ENCODE results near the gene IFITM10. TPM values are rescaled to one million over a fixed set of nuclear protein-coding genes. Genes with fewer than 3 reads are reported as not detected.

The IFITM10 gene
- total and polyA plus RNA-seq, 9 of the 15 experiments (the other 6 are each of a cell fraction or from before 2014, with no cell fraction given), result 0.08 to 0.13 (median 0.09) TPM; not detected in 6

DNA sequence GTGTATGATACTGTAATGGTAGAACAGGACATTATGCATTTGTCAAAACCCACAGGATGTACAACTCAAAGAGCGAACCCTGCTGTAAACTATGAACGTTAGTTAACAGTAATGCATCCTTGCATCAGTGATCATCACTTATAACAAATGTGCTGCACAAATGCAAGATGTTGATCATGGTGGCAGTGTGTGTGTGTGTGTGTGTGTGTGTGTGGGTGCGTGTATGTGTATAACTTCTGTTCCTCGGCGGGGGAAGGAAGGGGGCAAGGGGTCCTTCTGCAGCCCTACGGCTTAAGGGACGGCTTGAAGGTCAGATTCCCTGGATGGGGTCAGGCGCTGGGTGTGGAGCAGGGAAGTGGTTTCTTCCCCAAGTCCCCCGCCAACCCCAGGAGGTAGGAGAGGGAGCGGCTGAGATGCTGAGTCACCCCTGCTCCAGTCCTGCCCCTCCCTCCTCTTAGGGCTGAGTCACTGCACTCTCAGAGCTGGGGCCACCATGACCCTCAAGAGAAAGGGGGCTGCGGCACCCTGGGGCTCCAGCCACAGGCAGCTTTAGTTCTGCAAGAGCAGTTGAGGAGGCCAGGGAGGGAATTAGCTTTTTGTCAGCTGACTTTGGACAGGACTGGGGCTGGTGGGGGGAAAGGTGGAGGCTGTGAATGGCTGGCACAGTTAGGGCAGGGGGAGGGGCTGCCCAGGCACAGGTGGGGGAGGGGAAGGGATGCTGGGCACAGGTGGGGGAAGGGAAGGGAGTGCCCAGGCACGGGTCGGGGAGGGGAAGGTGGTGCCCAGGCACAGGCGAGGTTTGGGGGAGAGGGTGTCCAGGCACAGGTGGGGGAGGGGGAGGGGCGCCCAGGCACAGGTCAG lies 22.1 kb upstream of the IFITM10 start (continued):
- TF ChIP-seq KAT2B (IDR thresholded peaks at IDR 0.05; ENCODE audit: low read depth, low read length) (no peak), ZNF76 (CRISPR knock-in tag; IDR thresholded peaks at IDR 0.05; ENCODE audit: borderline replicate concordance) (no peak), ZNF121 (CRISPR knock-in tag; conservative IDR thresholded peaks at IDR 0.05) (no peak), MCM5 (IDR thresholded peaks at IDR 0.05; ENCODE audit: low read depth) (no peak), ZNF717 (CRISPR knock-in tag; IDR thresholded peaks at IDR 0.05) (no peak), MED1 (CRISPR knock-in tag; IDR thresholded peaks at IDR 0.05; ENCODE audit: borderline replicate concordance) (no peak), SPI1 (IDR thresholded peaks at IDR 0.05; ENCODE audit: borderline replicate concordance, low read depth, low read length) (peak; percentile 72), CBX2 (IDR thresholded peaks at IDR 0.05; ENCODE audit: insufficient read depth, low read length, poor library complexity, severe bottlenecking) (no peak), SRSF9 (IDR thresholded peaks at IDR 0.05; ENCODE audit: borderline replicate concordance, low read depth, low read length) (no peak), PHF8 (IDR thresholded peaks at IDR 0.05; ENCODE audit: borderline replicate concordance, low read length) (peak; percentile 33; the same call in 1 of the 2 replicates), NR4A1 (CRISPR knock-in tag; IDR thresholded peaks at IDR 0.05) (no peak), NR4A1 (tag; IDR thresholded peaks at IDR 0.05) (no peak), ZNF324 (CRISPR knock-in tag; IDR thresholded peaks at IDR 0.05) (no peak), HMG20A (CRISPR knock-in tag; conservative IDR thresholded peaks at IDR 0.05) (no peak), ZNF589 (CRISPR knock-in tag; IDR thresholded peaks at IDR 0.05; ENCODE audit: low read depth) (no peak), HDAC2 (IDR thresholded peaks at IDR 0.05) (peak; percentile 90; the same call in 1 of the 2 replicates)
- TF ChIP-seq, protein P1, sequence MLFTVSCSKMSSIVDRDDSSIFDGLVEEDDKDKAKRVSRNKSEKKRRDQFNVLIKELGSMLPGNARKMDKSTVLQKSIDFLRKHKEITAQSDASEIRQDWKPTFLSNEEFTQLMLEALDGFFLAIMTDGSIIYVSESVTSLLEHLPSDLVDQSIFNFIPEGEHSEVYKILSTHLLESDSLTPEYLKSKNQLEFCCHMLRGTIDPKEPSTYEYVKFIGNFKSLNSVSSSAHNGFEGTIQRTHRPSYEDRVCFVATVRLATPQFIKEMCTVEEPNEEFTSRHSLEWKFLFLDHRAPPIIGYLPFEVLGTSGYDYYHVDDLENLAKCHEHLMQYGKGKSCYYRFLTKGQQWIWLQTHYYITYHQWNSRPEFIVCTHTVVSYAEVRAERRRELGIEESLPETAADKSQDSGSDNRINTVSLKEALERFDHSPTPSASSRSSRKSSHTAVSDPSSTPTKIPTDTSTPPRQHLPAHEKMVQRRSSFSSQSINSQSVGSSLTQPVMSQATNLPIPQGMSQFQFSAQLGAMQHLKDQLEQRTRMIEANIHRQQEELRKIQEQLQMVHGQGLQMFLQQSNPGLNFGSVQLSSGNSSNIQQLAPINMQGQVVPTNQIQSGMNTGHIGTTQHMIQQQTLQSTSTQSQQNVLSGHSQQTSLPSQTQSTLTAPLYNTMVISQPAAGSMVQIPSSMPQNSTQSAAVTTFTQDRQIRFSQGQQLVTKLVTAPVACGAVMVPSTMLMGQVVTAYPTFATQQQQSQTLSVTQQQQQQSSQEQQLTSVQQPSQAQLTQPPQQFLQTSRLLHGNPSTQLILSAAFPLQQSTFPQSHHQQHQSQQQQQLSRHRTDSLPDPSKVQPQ (CRISPR knock-in tag; IDR thresholded peaks at IDR 0.05; ENCODE audit: borderline replicate concordance), result no peak
- TF ChIP-seq, protein P2, sequence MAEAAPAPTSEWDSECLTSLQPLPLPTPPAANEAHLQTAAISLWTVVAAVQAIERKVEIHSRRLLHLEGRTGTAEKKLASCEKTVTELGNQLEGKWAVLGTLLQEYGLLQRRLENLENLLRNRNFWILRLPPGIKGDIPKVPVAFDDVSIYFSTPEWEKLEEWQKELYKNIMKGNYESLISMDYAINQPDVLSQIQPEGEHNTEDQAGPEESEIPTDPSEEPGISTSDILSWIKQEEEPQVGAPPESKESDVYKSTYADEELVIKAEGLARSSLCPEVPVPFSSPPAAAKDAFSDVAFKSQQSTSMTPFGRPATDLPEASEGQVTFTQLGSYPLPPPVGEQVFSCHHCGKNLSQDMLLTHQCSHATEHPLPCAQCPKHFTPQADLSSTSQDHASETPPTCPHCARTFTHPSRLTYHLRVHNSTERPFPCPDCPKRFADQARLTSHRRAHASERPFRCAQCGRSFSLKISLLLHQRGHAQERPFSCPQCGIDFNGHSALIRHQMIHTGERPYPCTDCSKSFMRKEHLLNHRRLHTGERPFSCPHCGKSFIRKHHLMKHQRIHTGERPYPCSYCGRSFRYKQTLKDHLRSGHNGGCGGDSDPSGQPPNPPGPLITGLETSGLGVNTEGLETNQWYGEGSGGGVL (CRISPR knock-in tag; IDR thresholded peaks at IDR 0.05), result no peak
- TF ChIP-seq, protein P3, sequence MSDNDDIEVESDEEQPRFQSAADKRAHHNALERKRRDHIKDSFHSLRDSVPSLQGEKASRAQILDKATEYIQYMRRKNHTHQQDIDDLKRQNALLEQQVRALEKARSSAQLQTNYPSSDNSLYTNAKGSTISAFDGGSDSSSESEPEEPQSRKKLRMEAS (CRISPR knock-in tag; IDR thresholded peaks at IDR 0.05), result no peak; the same call in 1 of the 2 replicates
- TF ChIP-seq, protein P4, sequence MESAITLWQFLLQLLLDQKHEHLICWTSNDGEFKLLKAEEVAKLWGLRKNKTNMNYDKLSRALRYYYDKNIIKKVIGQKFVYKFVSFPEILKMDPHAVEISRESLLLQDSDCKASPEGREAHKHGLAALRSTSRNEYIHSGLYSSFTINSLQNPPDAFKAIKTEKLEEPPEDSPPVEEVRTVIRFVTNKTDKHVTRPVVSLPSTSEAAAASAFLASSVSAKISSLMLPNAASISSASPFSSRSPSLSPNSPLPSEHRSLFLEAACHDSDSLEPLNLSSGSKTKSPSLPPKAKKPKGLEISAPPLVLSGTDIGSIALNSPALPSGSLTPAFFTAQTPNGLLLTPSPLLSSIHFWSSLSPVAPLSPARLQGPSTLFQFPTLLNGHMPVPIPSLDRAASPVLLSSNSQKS (CRISPR knock-in tag; IDR thresholded peaks at IDR 0.05), result no peak
- TF ChIP-seq, protein P5, sequence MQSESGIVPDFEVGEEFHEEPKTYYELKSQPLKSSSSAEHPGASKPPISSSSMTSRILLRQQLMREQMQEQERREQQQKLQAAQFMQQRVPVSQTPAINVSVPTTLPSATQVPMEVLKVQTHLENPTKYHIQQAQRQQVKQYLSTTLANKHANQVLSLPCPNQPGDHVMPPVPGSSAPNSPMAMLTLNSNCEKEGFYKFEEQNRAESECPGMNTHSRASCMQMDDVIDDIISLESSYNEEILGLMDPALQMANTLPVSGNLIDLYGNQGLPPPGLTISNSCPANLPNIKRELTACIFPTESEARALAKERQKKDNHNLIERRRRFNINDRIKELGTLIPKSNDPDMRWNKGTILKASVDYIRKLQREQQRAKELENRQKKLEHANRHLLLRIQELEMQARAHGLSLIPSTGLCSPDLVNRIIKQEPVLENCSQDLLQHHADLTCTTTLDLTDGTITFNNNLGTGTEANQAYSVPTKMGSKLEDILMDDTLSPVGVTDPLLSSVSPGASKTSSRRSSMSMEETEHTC (IDR thresholded peaks at IDR 0.05), result no peak

Measured in K562 (cell line).